Measurements from ENCODE around the gene DOHH.

DOHH gene

DNA sequence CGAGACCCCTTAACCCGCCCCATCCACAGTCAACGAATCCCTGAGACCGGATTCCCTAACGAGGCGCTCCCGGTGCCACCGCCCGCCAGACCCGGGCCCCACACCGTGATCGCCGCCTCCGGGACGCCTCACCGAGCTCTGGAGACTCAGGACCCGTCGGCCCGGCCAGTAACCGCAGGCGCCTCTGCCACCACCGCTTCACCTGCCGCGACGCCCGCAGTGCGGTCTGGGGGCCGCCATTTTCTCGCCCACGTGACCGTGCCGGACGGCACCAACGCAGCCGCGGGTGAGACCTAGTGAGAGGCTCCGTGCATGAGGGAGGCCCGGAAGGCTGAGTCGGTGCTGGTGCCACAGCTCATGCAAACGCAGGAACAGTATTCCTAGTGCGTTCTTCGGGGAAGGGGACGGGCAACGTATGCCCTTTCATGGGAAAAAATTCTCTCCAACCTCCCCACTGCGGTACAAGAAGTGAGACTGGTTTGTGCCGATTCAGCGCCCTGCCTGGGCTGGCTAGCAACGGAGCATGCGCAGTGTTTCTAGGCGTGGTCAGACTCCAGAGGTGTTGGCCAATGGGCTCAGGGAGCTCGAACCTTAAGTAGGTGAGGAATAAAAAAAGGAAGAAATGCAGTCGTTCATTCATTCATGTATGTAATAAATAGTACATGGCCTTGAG is at the start of gene DOHH:
Gene DOHH (minus strand): TSS at position 246 of the 673 bp plus-strand sequence. CDS start 3,860 bp downstream, outside the sequence.
- Histone ChIP-seq H3K9me3 (ENCODE audit: control insufficient read depth, insufficient read depth, low read length) (no peaks in the 10 kb centered on the region), H3K4me1 (ENCODE audit: insufficient read depth, low read length) (no peaks in the 10 kb centered on the region), H3K9ac (ENCODE audit: low read depth, low read length) (peak within 1 kb of the TSS; percentile 67), H3K36me3 (ENCODE audit: insufficient read depth, low read length) (no peaks in the 10 kb centered on the region; the same call in 1 of the 2 replicates)

DNA sequence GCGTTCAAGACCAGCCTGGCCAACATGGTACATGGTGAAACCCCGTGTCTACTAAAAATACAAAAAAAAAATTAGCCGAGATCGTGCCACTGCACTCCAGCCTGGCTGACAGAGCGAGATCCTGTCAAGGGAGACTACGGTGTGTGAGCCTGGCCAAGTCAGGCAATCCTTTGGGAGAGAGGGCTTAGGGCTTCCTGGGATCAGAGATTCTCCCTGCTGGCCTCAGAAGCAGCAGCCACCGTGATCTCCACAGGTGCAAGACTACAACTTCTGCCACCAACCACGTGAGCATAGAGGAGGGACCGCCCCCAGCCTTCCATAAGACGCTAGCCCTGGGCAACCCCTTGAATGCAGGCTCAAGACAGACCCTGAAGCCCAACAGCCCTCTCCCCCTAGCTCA is 49.3 kb upstream of the DOHH start:
- peaks cover 3% of the 10 kb centered on the region; the same call in 1 of the 2 replicates for H3K4me1 ChIP-seq (ENCODE audit: insufficient read depth, low read length)

GRCh38 chr19:3548606-3549005 is 48.1 kb upstream of the DOHH start:
- Histone ChIP-seq H3K4me1 (ENCODE audit: insufficient read depth, low read length) (peaks cover 3% of the 10 kb centered on the region; the same call in 1 of the 2 replicates), H3K36me3 (ENCODE audit: insufficient read depth, low read length) (no peaks in the 10 kb centered on the region), H3K9me3 (ENCODE audit: control insufficient read depth, insufficient read depth, low read length) (no peaks in the 10 kb centered on the region), H3K9ac (ENCODE audit: low read depth, low read length) (no peak overlapping the region)

More for the DNA sequence above, 49.3 kb upstream of the DOHH start:
- H3K9me3 ChIP-seq (ENCODE audit: control insufficient read depth, insufficient read depth, low read length) = no peaks in the 10 kb centered on the region
- H3K36me3 ChIP-seq (ENCODE audit: insufficient read depth, low read length) = no peaks in the 10 kb centered on the region
- no peak overlapping the region for H3K9ac ChIP-seq (ENCODE audit: low read depth, low read length)

DNA sequence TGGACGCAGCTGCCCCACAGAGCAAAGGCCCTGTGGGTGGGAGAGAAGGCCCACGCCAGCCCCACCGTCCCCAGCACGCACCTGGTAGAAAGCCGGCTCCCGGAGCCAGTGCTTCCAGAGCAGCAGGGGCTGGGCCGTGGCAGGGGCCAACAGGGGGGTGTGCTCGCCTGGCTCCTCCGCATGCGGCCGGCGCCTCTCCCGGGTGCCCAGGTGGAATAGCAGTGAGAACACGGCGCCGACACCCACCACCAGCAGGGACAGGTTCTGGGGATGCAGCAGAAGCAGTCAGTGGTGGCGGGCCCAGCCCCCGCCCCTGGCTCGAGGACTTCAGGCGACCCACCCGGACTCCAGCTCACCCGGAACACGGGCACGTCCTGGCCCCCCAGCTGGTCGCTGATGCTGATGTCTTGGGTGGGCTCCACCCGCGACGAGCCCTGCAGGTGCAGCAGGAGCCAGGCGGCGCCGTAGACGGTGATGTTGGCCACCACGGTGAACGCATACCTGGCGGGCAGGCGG is 47.4 kb upstream of the DOHH start:
- no peak overlapping the region for H3K9ac ChIP-seq (ENCODE audit: low read depth, low read length)
- no peaks in the 10 kb centered on the region; the same call in 1 of the 2 replicates for H3K4me1 ChIP-seq (ENCODE audit: insufficient read depth, low read length)
- no peaks in the 10 kb centered on the region for H3K36me3 ChIP-seq (ENCODE audit: insufficient read depth, low read length)

GRCh38 chr19:3547301-3547731 is 46.8 kb upstream of the DOHH start:
- Histone ChIP-seq H3K36me3 (ENCODE audit: insufficient read depth, low read length) (no peaks in the 10 kb centered on the region), H3K9ac (ENCODE audit: low read depth, low read length) (no peak overlapping the region), H3K4me1 (ENCODE audit: insufficient read depth, low read length) (no peaks in the 10 kb centered on the region), H3K9me3 (ENCODE audit: control insufficient read depth, insufficient read depth, low read length) (no peaks in the 10 kb centered on the region)

More for the DNA sequence above, 47.4 kb upstream of the DOHH start:
- no peaks in the 10 kb centered on the region for H3K9me3 ChIP-seq (ENCODE audit: control insufficient read depth, insufficient read depth, low read length)

GRCh38 chr19:3546119-3546518 is 45.6 kb upstream of the DOHH start:
- H3K36me3 ChIP-seq (ENCODE audit: insufficient read depth, low read length) = no peaks in the 10 kb centered on the region
- no peaks in the 10 kb centered on the region for H3K4me1 ChIP-seq (ENCODE audit: insufficient read depth, low read length)
- H3K9ac ChIP-seq (ENCODE audit: low read depth, low read length) = no peak overlapping the region
- no peaks in the 10 kb centered on the region for H3K9me3 ChIP-seq (ENCODE audit: control insufficient read depth, insufficient read depth, low read length)

DNA sequence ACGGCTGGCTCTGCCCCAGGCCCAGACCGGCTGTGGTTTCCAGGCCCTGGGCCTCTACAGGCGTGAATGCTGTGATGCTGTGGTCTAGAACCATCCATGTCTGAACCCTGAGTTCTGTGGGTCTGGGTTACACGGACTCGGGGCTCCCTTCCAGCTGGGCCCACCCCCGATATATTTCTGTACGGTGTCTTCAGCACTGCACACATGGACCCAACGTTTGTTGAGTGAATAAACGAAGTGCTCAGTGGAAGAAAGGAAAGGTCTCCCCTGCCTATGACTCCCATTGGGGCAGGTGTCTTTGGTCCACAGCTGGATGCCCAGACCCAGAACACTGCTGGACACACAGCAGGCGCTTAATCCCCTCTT is 45.2 kb upstream of the DOHH start:
- Histone ChIP-seq H3K4me1 (ENCODE audit: insufficient read depth, low read length) (no peaks in the 10 kb centered on the region), H3K36me3 (ENCODE audit: insufficient read depth, low read length) (no peaks in the 10 kb centered on the region), H3K9me3 (ENCODE audit: control insufficient read depth, insufficient read depth, low read length) (no peaks in the 10 kb centered on the region), H3K9ac (ENCODE audit: low read depth, low read length) (no peak overlapping the region)

- Histone ChIP-seq H3K9ac (ENCODE audit: low read depth, low read length) (no peak overlapping the region), H3K9me3 (ENCODE audit: control insufficient read depth, insufficient read depth, low read length) (no peaks in the 10 kb centered on the region), H3K4me1 (ENCODE audit: insufficient read depth, low read length) (no peaks in the 10 kb centered on the region), H3K36me3 (ENCODE audit: insufficient read depth, low read length) (no peaks in the 10 kb centered on the region)
These were observed 44.5 kb upstream of the DOHH start for GRCh38 chr19:3544742-3545668.

- H3K9me3 ChIP-seq (ENCODE audit: control insufficient read depth, insufficient read depth, low read length) = no peaks in the 10 kb centered on the region
- H3K4me1 ChIP-seq (ENCODE audit: insufficient read depth, low read length) = no peaks in the 10 kb centered on the region
- H3K9ac ChIP-seq (ENCODE audit: low read depth, low read length) = no peak overlapping the region
- no peaks in the 10 kb centered on the region for H3K36me3 ChIP-seq (ENCODE audit: insufficient read depth, low read length)
These were observed 43.5 kb upstream of the DOHH start for GRCh38 chr19:3544058-3544376.

DNA sequence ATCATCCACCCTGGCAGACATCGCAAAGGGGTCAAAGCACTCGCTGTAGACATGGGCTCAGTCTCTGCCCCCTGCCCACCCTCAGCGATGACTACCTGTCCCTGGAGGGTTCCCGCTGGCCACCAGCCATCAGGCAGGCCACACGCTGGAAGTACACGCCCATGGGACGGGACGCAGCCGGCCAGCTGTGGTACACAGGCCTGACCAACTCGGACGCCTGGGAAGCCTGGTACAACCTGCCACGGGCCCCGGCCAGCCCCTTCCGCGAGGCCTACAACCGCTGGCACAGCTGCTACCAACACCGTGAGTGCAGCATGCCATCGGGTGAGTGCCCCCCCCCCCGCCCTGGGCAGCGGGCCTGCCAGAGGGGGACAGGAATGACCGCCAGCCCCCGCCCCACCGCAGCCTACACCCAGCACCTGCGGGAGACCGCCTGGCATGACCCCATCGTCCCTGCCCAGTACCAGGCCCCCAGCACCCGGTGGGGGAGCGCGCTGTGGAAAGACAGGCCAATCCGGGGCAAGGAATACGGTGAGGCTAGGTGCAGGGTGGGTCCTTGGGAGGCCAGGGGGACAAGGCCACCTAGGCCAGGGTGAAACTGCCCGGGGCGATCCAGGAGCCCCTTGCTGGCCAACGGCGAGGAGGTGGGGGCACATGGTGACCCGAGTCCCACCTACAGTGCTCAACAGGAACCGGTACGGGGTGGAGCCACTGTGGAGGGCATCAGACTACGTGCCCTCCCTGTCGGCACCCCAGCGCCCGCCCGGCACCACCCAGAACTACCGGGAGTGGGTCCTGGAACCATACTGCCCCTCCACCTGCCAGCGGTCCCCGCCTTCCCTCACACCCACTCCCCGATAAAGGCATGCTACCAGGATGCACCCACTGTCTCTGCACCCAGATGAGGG is 42.9 kb upstream of the DOHH start:
- H3K36me3 ChIP-seq (ENCODE audit: insufficient read depth, low read length) = no peaks in the 10 kb centered on the region
- H3K4me1 ChIP-seq (ENCODE audit: insufficient read depth, low read length) = peaks cover 4% of the 10 kb centered on the region; the same call in 1 of the 2 replicates
- no peak overlapping the region for H3K9ac ChIP-seq (ENCODE audit: low read depth, low read length)
- no peaks in the 10 kb centered on the region for H3K9me3 ChIP-seq (ENCODE audit: control insufficient read depth, insufficient read depth, low read length)

DNA sequence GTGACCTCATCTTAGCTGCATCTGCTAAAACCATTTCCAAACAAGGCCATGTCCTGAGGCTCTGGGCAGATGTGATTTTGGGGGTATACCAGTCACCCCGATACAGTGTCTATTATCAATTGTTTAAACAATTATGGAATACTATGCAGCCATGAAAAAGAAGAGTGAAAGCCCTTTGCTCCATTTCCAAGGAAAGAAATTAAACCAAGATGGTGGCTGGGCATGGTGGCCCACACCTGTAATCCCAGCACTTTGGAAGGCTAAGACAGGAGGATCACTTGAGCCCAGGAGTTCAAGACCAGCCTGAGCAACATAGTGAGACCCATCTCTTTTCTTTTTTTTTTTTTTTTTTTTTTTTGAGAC is 39.3 kb upstream of the DOHH start:
- H3K9me3 ChIP-seq (ENCODE audit: control insufficient read depth, insufficient read depth, low read length) = no peaks in the 10 kb centered on the region
- H3K36me3 ChIP-seq (ENCODE audit: insufficient read depth, low read length) = no peaks in the 10 kb centered on the region
- H3K4me1 ChIP-seq (ENCODE audit: insufficient read depth, low read length) = peaks cover 4% of the 10 kb centered on the region; the same call in 1 of the 2 replicates
- H3K9ac ChIP-seq (ENCODE audit: low read depth, low read length) = no peak overlapping the region

GRCh38 chr19:3538965-3539755 is 38.7 kb upstream of the DOHH start, which contains the start of gene TEKTIP1:
TEKTIP1 (plus strand) TSS chr19:3539174; CDS start chr19:3539178, 4 bp downstream.
- Histone ChIP-seq H3K36me3 (ENCODE audit: insufficient read depth, low read length) (no peaks in the 10 kb centered on the region), H3K9me3 (ENCODE audit: control insufficient read depth, insufficient read depth, low read length) (no peaks in the 10 kb centered on the region), H3K4me1 (ENCODE audit: insufficient read depth, low read length) (peaks cover 4% of the 10 kb centered on the region; the same call in 1 of the 2 replicates), H3K9ac (ENCODE audit: low read depth, low read length) (no peak within 1 kb of the TSS)

- Histone ChIP-seq H3K4me1 (ENCODE audit: insufficient read depth, low read length) (peaks cover 4% of the 10 kb centered on the region; the same call in 1 of the 2 replicates), H3K9me3 (ENCODE audit: control insufficient read depth, insufficient read depth, low read length) (no peaks in the 10 kb centered on the region), H3K9ac (ENCODE audit: low read depth, low read length) (no peak overlapping the region), H3K36me3 (ENCODE audit: insufficient read depth, low read length) (no peaks in the 10 kb centered on the region)
These were observed 37.9 kb upstream of the DOHH start for GRCh38 chr19:3538258-3538929.
